NCI-H1092 (cell line): Measurements from ENCODE around the gene DLGAP3.

ENCODE experiments used
- DNase-seq: peaks from one replicate; lab custom pipeline; 2025; lab: John Stamatoyannopoulos, UW

Gene DLGAP3

GRCh38 chr1:34904236-34905097 is 25.0 kb downstream of the DLGAP3 start:
- DNase-seq = no peak

DNA sequence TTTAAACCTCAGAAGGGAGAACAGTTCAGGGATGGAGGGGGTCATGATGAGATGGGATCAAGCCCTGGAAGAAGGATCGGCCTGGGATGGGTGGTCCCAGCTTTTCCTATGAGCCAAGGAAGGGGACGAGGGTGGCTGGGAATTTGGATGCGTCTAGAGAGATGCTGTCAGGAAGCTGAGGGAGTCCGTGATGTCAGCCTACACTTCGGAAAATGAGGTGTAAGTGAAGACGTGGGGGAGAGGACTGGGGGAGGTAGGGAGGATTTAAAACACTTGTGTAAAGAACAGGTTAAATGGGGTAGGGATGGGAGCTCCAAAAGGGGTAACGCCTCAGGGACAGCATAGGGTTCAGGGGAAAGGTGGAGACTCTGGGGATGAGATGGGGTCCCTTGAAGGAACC is 27.5 kb downstream of the DLGAP3 start:
- no peak for DNase-seq

GRCh38 chr1:34900775-34901502 is 28.5 kb downstream of the DLGAP3 start:
- DNase-seq = no peak

- DNase-seq = no peak
These were observed 29.5 kb downstream of the DLGAP3 start for GRCh38 chr1:34899906-34900305.

- no peak for DNase-seq
These were observed 30.0 kb downstream of the DLGAP3 start for GRCh38 chr1:34899471-34899870.

DNA sequence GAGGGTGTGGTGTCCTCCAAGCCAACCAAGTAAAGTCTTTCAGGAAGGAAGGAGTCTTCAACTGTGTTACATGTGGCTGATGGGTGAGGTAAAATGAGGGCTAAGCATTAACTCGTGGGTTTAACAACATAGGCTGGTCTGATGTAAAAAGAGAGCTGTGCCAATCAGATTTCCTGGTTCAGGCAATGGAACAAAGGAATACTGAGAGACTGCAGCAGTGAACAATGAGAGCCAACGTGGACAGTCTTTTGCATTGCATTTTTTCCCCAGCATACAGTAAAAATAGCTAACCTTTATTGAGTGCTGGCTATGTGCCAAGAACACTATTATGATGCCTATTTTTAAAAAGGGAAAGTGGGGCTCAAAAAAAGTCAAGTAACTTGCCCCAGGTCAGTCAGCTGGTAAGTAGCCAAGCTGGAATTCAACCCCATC is 31.1 kb downstream of the DLGAP3 start:
- DNase-seq = no peak

GRCh38 chr1:34896612-34897011 is 32.8 kb downstream of the DLGAP3 start:
- DNase-seq = no peak

DNA sequence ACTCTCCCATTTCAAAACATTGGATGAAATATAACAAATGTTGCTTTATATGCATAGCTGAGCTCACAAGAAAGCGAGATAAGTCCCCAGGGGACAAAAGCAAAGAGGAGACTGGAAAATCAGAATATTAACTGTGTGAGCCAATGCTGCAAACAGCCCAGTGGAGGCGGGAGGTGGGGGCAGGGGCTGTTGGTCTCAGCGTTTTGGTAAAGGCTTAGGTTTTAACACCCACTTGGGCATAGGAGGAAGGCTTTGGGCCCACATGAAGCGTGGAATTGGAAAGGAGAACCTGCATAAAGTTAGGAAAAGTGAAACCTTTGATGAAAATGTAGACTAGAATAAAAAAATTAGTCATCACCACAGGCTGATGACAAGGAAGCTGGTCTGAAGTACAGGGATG is 39.7 kb downstream of the DLGAP3 start:
- no peak for DNase-seq

DNA sequence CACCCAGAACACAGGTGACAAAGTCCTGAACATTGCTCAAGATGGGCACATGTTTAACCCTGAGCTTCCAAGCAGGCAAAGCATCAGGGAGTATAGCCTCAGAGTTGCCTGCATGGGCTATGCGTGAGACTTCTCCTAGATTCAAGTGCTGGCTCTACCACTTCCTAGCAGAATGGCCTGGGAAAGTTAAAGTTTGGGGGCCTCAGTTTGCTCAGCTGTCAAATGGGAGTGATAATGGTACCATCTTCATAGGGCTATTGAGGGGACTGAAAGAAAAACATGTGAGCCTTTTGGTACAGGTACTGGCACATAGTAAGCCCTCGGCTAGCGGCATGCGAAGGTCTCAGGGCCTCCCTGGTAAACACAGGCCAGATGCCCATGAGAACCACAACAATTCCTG is 41.9 kb downstream of the DLGAP3 start:
- no peak for DNase-seq

GRCh38 chr1:34885405-34886247 is 43.8 kb downstream of the DLGAP3 start:
- no peak for DNase-seq

DNA sequence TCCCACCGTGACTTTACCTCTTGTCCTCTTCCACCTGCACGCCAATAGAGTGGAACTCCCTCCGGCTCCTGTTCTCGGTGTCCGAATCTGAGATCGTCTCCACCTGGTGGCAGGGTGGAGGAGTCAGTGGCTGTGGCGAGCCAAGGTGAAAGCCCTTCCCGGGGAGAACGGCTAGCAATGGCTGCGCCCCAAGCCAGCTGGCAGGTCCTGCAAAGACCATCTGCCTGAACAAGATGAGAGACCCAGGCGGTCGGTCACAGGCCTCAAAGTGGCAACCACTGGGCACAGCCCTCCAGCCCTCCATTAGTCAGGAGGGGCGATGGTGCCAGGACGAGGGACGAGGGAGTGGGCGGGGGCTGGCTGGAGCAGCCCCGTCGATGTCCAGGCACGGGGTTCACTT is 44.5 kb downstream of the DLGAP3 start:
- DNase-seq = no peak

DNA sequence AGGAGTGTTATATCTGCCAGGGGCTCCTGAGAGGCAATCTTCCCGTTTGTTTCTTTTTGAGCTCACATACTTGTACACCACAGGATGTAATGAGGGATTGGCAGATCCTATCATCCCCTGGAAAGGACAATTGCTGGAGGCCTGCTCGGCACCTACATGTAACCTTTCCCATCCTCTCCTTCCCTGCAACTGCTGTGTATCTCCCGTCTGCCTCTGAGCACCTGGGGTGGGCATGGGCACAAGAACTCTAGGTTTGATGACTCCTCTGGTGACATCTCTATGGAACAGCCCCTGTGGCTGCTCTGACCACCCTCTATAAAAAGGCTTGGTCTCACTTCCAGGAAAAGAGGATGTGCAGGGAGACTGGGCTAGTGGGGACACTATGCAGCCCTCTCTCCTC is 44.9 kb downstream of the DLGAP3 start:
- DNase-seq = no peak

- DNase-seq = no peak
These were observed 50.2 kb downstream of the DLGAP3 start for GRCh38 chr1:34879230-34879629.

DNA sequence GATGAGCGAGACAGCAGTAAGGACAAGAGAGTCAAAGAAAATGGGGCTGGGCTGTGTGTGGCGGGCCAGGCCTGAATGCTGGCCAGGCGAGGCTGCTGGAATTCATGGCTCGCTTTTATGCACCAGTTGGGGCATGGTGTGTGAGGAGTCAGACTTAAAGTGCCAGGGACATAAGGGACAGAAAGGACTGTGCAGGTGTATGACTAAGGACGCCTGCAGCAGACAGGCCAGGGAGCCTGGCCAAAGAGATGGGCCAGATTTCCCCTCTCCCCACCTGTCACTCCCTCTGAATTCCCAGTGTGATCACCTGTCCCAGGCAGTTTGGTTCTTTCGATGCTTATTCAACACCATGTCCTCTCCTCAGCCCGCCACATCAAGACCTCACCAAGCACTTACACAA is 53.0 kb downstream of the DLGAP3 start:
- no peak for DNase-seq

- DNase-seq = no peak
These were observed 55.0 kb downstream of the DLGAP3 start for GRCh38 chr1:34874296-34874952.

DNA sequence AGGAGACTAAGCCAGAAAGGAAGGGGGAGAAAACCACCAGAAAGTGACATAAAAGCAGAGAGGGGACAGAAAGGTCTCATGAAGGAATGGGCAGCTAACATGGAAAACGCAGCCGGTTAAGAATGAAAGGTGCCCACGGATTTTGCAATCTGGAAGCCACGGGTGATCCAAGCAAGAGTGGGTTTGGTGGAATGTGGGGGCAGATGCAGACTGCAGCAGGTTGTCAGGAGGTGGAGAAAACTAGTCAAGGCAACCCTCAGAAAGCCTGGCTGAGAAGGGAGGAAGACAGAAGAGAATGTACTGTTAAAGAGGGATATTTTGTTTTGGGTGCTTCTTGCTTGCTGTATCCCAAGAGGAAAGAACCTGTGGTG is 57.3 kb downstream of the DLGAP3 start:
- DNase-seq = no peak

GRCh38 chr1:34871443-34872132 is 57.9 kb downstream of the DLGAP3 start:
- DNase-seq = no peak

DNA sequence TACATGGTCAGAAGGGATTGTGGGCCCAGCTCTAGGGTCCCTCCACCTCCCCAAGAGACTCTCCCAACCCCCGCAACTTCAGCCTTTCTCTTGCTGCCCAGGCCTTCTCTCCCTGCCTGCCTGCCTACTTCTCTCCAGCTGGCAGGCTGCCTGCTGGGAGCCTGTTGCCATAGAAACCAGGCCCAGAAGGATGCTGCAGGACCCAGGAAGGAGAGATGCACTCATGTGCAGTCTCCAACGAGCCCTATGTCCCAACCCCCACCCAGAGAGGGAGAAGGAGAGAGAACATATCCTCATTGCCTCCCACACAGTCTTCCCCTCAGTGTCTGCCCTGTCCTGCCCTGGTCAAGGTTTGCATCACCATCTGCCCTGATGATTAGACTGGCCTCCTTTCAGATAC is 59.1 kb downstream of the DLGAP3 start:
- no peak for DNase-seq

DNA sequence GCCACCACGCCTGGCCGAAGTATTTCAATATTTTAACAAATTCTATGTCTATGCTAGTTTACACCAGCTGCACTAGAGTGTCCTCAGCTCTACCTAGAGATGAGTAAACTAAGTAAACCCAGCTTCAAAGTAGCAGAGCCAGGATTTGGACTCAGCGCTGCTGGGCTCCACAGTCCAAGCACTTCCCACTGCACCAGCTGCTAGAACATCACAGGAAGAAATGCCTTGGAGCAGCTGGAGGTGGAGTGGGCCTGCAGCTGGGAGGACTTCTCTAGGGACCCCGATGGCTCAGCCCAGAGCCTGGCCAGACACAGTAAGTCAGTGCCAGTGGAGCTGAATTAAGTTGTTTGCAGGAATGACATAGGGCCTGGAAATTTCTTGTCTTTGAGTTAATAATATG is 59.7 kb downstream of the DLGAP3 start:
- no peak for DNase-seq

- DNase-seq = no peak
These were observed 61.0 kb downstream of the DLGAP3 start for GRCh38 chr1:34868230-34869049.

- DNase-seq = no peak
These were observed 62.0 kb downstream of the DLGAP3 start for GRCh38 chr1:34867415-34867814.
